ENCODE data around the gene SH3GLB1. TPM values are rescaled to one million over a fixed set of nuclear protein-coding genes. Genes with fewer than 3 reads are reported as not detected.

SH3GLB1 gene
- total RNA-seq, 1 donor, result 47.9 TPM

GRCh38 chr1:86768554-86768953, 64.2 kb downstream of the SH3GLB1 start:
- no peak for TF ChIP-seq CTCF (IDR thresholded peaks at IDR 0.05; ENCODE audit: insufficient read depth, low read depth, low read length)
- DNase-seq (ENCODE audit: low read depth), result no peak
- no peak overlapping the region for H3K4me3 ChIP-seq (ENCODE audit: low read depth, low read length)

GRCh38 chr1:86769065-86769464, 64.7 kb downstream of the SH3GLB1 start:
- DNase-seq (ENCODE audit: low read depth), result no peak
- no peak overlapping the region for H3K4me3 ChIP-seq (ENCODE audit: low read depth, low read length)
- TF ChIP-seq CTCF (IDR thresholded peaks at IDR 0.05; ENCODE audit: insufficient read depth, low read depth, low read length), result no peak

- peak overlapping the region; percentile 5 for H3K4me3 ChIP-seq (ENCODE audit: low read depth, low read length)
- TF ChIP-seq CTCF (IDR thresholded peaks at IDR 0.05; ENCODE audit: insufficient read depth, low read depth, low read length), result no peak
- peak; percentile 36 for DNase-seq (ENCODE audit: low read depth)
Observed at GRCh38 chr1:86773341-86774288, 69.2 kb downstream of the SH3GLB1 start.

- no peak for TF ChIP-seq CTCF (IDR thresholded peaks at IDR 0.05; ENCODE audit: insufficient read depth, low read depth, low read length)
- peak overlapping the region; percentile 5 for H3K4me3 ChIP-seq (ENCODE audit: low read depth, low read length)
- DNase-seq (ENCODE audit: low read depth), result peak; percentile 90
Observed at GRCh38 chr1:86774305-86775295, 70.2 kb downstream of the SH3GLB1 start.

- no peak for DNase-seq (ENCODE audit: low read depth)
- TF ChIP-seq CTCF (IDR thresholded peaks at IDR 0.05; ENCODE audit: insufficient read depth, low read depth, low read length), result no peak
- H3K4me3 ChIP-seq (ENCODE audit: low read depth, low read length), result no peak overlapping the region
Observed at GRCh38 chr1:86775395-86775794, 71.0 kb downstream of the SH3GLB1 start.

- TF ChIP-seq CTCF (IDR thresholded peaks at IDR 0.05; ENCODE audit: insufficient read depth, low read depth, low read length), result no peak
- H3K4me3 ChIP-seq (ENCODE audit: low read depth, low read length), result no peak overlapping the region
- no peak for DNase-seq (ENCODE audit: low read depth)
Observed at GRCh38 chr1:86776108-86776507, 71.7 kb downstream of the SH3GLB1 start.
